Thymus (tissue), 11 donors: ENCODE data around the gene SRSF7. TPM values are rescaled to one million over a fixed set of nuclear protein-coding genes. Genes with fewer than 3 reads are reported as not detected.

Experiments
- DNase-seq, 9 donors: peaks; one replicate each; pipeline ENCODE4 v3.0.0-alpha.2; 2013; ENCODE audit warnings: low spot score in 9 of 9, low read depth in 6 of 9, missing footprints in 1 of 9
- H3K27ac ChIP-seq, 2 donors: one replicate each; pipeline ENCODE4 v1.5.1; 2013; ENCODE audit warnings: control low read depth in 1 of 2, low read depth in 1 of 2, low read length in 1 of 2, mild to moderate bottlenecking in 1 of 2, moderate library complexity in 1 of 2
- H3K27me3 ChIP-seq, 2 donors: one replicate each; pipeline ENCODE4 v1.5.1; 2013; ENCODE audit warnings: low read length in 1 of 2; ENCODE audit not compliant: control insufficient read depth in 2 of 2, insufficient read depth in 1 of 2
- H3K36me3 ChIP-seq, 2 donors: one replicate each; pipeline ENCODE4 v1.5.1; 2013; ENCODE audit warnings: low read length in 1 of 2, mild to moderate bottlenecking in 1 of 2, moderate library complexity in 1 of 2; ENCODE audit not compliant: control insufficient read depth in 2 of 2, insufficient read depth in 2 of 2
- H3K4me1 ChIP-seq, 2 donors: one replicate each; pipeline ENCODE4 v1.5.1; 2013; ENCODE audit warnings: low read length in 2 of 2; ENCODE audit not compliant: control insufficient read depth in 2 of 2, insufficient read depth in 2 of 2
- H3K4me3 ChIP-seq, 2 donors: one replicate each; pipeline ENCODE4 v1.5.1; 2013; ENCODE audit warnings: low read length in 2 of 2, control low read depth in 1 of 2, mild to moderate bottlenecking in 1 of 2
- H3K9me3 ChIP-seq, 2 donors: one replicate each; pipeline ENCODE4 v1.5.1; 2013; ENCODE audit warnings: low read length in 1 of 2, mild to moderate bottlenecking in 1 of 2; ENCODE audit not compliant: control insufficient read depth in 2 of 2, insufficient read depth in 1 of 2
- WGBS: extraction: QIAGEN DNeasy Blood & Tissue Kit; methylation state at CpG from one replicate; pipeline ENCODE4 v1.1.7; 2013; 5-methylcytosine and 5-hydroxymethylcytosine counted together
- polyA plus RNA-seq: library from polyadenylated mRNA; stranded (reverse); fragments of 200-250 nt; gene quantifications from one replicate; pipeline ENCODE4 v1.2.3, GENCODE V29; 2013
- total RNA-seq: library from RNA; stranded (reverse); fragments of 120-200 nt; gene quantifications from one replicate; pipeline ENCODE4 v1.2.4, GENCODE V29; 2013
- donor health status: healthy.

SRSF7 gene
- total and polyA plus RNA-seq, 2 donors: 204 to 244 TPM

DNA sequence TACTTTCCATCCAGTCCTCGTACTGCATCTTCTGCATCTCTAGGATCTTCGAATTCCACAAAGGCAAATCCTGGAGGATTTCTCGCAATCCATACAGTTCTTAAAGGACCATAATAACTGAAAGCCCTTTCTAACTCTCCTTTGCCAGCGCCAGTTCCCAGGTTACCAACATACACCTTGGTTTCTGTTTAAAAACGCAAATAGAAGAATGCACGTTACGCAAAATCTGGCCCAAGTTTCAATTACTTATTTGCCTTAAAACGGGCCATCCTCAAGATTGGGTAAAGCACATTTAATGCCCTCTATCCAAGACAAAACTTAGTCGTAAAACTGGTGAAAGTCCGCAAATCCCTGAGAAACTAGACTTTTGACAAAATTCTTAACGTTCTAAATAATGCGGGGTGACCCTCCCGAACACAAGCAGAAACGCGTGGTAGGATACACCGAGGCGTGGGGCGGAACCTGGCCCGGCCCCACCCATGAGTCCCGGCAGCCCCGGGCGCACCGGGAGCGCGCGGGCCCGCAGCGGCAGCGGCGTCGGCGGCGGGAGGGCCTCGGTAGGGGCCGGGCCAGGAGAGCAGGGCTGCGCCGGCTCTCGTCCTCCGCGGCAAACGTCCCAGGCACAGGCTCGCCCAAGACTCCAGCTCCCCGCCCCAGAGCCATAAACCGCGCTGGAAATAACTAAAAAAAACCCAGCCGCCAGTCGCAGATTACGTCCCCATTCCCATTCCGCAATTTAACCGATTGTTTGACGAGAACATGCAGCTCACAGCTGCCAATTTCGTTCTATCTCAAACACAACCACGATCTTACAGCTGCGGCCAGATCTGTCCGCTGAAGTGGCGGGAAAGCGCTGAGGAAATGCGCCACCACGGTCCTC is 910 bp downstream of the SRSF7 start:
- DNase-seq: peak in 7 of 9 donors; percentile 22 to 69 (median 43)
- no peaks in the 10 kb centered on the region for H3K27me3 ChIP-seq
- H3K4me3 ChIP-seq: peak overlapping the region; percentile 88 to 98
- under 1% methylated on average over 59 of the region's 59 CpGs for WGBS
- H3K27ac ChIP-seq: peak overlapping the region; percentile 98 to 100
- H3K36me3 ChIP-seq: peaks cover 28 to 45% of the 10 kb centered on the region in 2 donors
- H3K9me3 ChIP-seq: no peaks in the 10 kb centered on the region
- H3K4me1 ChIP-seq: peaks cover 22 to 33% of the 10 kb centered on the region in 2 donors

- H3K4me3 ChIP-seq: peak overlapping the region; percentile 88 to 98
- H3K27me3 ChIP-seq: no peaks in the 10 kb centered on the region
- H3K36me3 ChIP-seq: peaks cover 30 to 54% of the 10 kb centered on the region in 2 donors
- peaks cover 22 to 33% of the 10 kb centered on the region in 2 donors for H3K4me1 ChIP-seq
- DNase-seq: no peak
- WGBS: 68% methylated on average over 26 of the region's 26 CpGs
- H3K27ac ChIP-seq: no peak overlapping the region
- no peaks in the 10 kb centered on the region for H3K9me3 ChIP-seq
These were observed 2.0 kb downstream of the SRSF7 start for GRCh38 chr2:38748943-38749804.

- Histone ChIP-seq H3K9me3 (no peaks in the 10 kb centered on the region), H3K4me3 (no peak overlapping the region), H3K27ac (no peak overlapping the region), H3K36me3 (peaks cover 33 to 62% of the 10 kb centered on the region in 2 donors), H3K4me1 (peaks cover 22 to 33% of the 10 kb centered on the region in 2 donors), H3K27me3 (no peaks in the 10 kb centered on the region)
- 93% methylated on average over 9 of the region's 9 CpGs for WGBS
- DNase-seq: no peak
These were observed 2.8 kb downstream of the SRSF7 start for GRCh38 chr2:38748391-38748790.

DNA sequence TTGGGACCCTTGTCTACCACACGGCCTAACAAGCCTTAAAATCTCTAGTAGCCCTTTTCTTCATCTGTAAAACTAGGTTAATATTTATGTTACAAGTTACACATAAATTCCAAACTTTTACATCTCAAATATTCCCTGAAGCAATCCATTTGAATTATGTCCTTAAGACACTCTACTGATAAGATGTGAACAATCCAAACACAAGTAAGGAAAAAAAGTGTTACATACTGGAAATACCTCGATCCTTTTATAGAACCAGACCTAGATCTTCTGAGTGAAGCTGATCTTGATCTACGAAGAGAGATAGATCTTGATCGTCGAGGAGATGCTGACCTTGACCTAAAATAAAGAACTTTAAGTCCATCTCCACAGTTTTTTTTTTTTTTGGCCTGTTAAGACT is 3.3 kb downstream of the SRSF7 start:
- no peak overlapping the region for H3K27ac ChIP-seq
- no peak for DNase-seq
- H3K9me3 ChIP-seq: no peaks in the 10 kb centered on the region
- H3K27me3 ChIP-seq: no peaks in the 10 kb centered on the region
- peaks cover 39 to 68% of the 10 kb centered on the region in 2 donors for H3K36me3 ChIP-seq
- WGBS: 96% methylated on average over 5 of the region's 5 CpGs
- no peak overlapping the region for H3K4me3 ChIP-seq
- peaks cover 22 to 33% of the 10 kb centered on the region in 2 donors for H3K4me1 ChIP-seq

DNA sequence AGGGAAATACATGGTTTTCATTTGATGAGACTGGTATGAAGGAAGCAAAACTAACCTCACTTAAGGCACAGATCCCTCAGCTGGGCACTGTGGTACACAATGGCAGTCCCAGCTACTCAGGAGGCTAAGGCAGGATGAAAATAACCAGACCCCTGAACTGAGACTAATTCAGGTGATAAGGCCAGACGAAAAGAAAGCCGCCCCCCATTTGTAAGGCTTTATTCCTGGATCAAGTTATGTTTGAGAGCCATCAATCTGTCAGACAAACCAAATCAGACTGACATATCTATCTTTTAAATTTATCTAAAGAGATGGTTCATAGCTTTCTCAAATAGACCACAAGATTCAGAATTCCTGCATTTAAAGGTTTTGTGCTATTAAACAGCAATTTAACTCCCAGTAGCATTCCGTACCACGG is 4.1 kb downstream of the SRSF7 start:
- Histone ChIP-seq H3K36me3 (peaks cover 40 to 76% of the 10 kb centered on the region in 2 donors), H3K9me3 (no peaks in the 10 kb centered on the region), H3K27ac (no peak overlapping the region), H3K27me3 (no peaks in the 10 kb centered on the region), H3K4me1 (peaks cover 21 to 32% of the 10 kb centered on the region in 2 donors), H3K4me3 (no peak overlapping the region)
- WGBS: 97% methylated on average over 4 of the region's 4 CpGs
- no peak for DNase-seq

DNA sequence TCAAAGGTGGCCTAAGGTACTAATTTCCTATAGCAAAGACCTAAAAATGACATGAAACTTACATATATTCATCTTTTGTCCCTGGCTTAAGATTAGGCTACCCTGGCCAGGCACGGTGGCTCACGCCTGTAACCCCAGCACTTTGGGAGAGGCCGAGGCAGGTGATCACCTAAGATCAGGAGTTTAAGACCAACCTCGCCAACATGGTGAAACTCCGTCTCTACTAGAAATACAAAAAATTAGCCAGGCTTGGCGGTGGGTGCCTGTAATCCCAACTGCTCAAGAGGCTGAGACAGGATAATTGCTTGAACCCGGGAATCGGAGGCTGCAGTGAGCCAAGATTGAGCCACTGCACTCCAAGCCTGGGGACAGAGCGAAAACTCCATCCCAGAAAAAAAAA is 5.9 kb downstream of the SRSF7 start:
- Histone ChIP-seq H3K4me3 (no peak overlapping the region), H3K27me3 (no peaks in the 10 kb centered on the region), H3K27ac (no peak overlapping the region), H3K9me3 (no peaks in the 10 kb centered on the region), H3K36me3 (peaks cover 42 to 89% of the 10 kb centered on the region in 2 donors), H3K4me1 (peaks cover 16 to 27% of the 10 kb centered on the region in 2 donors)
- 97% methylated on average over 9 of the region's 9 CpGs for WGBS
- DNase-seq: no peak

GRCh38 chr2:38744399-38744780 is 6.8 kb downstream of the SRSF7 start:
- Histone ChIP-seq H3K27ac (no peak overlapping the region), H3K27me3 (no peaks in the 10 kb centered on the region), H3K4me3 (no peak overlapping the region), H3K4me1 (peaks cover 10 to 21% of the 10 kb centered on the region in 2 donors), H3K9me3 (no peaks in the 10 kb centered on the region), H3K36me3 (peaks cover 40 to 90% of the 10 kb centered on the region in 2 donors)
- 85% methylated on average over 2 of the region's 2 CpGs for WGBS
- no peak for DNase-seq

DNA sequence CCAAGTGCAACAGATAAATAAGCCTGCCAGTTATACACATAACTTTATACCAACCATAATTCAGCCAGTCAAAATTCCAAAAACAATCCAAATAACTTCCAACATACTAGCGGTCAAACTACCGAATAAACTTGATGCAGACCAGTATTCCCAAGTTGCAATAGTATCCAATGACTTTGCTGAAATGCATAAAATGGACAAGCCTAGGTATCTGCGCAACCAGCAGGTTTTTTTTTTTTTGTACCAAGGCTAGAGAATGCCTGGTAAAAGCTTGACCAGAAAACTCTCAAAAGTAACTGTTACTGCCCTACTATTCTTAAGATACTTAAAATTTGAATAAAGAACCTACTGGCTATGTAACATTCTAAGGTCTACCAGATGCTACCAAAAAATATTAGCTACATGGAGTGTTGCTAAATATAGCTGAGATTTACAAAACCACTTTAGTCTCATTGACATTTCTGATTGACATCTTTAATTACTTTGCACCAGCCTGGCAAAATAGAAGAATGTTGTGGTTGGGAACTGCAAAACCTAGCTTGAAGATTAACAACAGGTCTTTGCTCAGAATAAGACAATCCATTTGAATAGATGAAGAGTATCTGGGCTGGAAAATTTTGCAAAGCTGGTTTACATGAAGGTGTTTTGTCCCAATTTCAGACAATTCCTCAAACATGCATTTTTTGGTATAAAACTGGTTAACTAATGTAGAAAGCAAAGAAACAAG is 7.3 kb downstream of the SRSF7 start:
- Histone ChIP-seq H3K27ac (no peak overlapping the region), H3K36me3 (peaks cover 38 to 88% of the 10 kb centered on the region in 2 donors)

More for the DNA sequence above, 7.3 kb downstream of the SRSF7 start:
- 97% methylated on average over 3 of the region's 3 CpGs for WGBS
- Histone ChIP-seq H3K4me3 (no peak overlapping the region), H3K27me3 (no peaks in the 10 kb centered on the region), H3K9me3 (no peaks in the 10 kb centered on the region), H3K4me1 (peaks cover 6 to 15% of the 10 kb centered on the region in 2 donors)
- DNase-seq: no peak
